ENCODE results near the gene SLC2A9. TPM values are rescaled to one million over a fixed set of nuclear protein-coding genes. Genes with fewer than 3 reads are reported as not detected.

SLC2A9 gene
- total and polyA plus RNA-seq, 2 of the 8 experiments (the other 6 are each of a cell fraction or from before 2014, with no cell fraction given), result 0.20 to 0.26 TPM

DNA sequence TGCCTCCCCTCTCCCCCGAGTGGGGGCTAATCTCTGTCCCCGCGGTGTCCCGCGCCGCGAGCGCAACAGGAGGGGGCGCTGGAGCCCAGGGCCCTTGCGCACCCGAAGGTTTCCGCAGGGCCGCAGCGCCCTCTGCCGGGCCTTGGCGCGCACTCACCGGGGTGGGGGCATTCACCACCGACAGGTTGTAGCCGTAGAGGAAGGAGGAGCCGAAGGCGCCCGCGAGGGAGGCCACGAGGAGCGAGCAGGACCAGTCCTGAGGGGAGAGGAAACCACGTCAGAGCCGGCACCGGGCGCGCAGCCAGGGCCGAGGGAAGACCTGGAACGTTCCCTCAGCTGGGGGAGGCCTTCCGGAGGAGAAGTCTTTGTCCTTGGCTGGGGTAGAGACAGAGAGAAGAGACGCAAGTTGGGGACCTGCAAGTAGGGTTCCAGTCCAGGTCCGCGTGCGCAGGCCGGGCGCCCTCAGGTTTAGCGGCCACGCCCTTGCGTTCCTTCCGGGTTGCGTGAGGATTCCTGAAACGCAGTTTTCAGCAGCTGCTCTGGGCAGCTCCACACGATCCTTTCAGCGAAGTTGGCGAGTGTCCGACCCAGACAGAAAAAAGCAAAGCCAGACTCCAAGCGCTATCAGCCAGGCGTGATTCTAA is 2.4 kb downstream of the SLC2A9 start (continued):
- no peak; the same call in 1 of the 2 replicates for TF ChIP-seq SUZ12 (IDR thresholded peaks at IDR 0.05; ENCODE audit: low read length)
- no peak for TF ChIP-seq RFX5 (IDR thresholded peaks at IDR 0.05; ENCODE audit: borderline replicate concordance, low read depth, low read length)
- TF ChIP-seq SP1 (IDR thresholded peaks at IDR 0.05; ENCODE audit: low read depth, low read length), result no peak
- no peak for TF ChIP-seq KDM5A (IDR thresholded peaks at IDR 0.05; ENCODE audit: low read length)
- TF ChIP-seq SIX5 (IDR thresholded peaks at IDR 0.05; ENCODE audit: low read depth, low read length), result no peak
- no peak for TF ChIP-seq EP300 (IDR thresholded peaks at IDR 0.05; ENCODE audit: borderline replicate concordance in 1 of 2, low read depth in 2 of 2, low read length in 2 of 2)
- TF ChIP-seq JUN (IDR thresholded peaks at IDR 0.05; ENCODE audit: low read depth, low read length), result no peak
- no peak for TF ChIP-seq YY1 (IDR thresholded peaks at IDR 0.05; ENCODE audit: low read depth, low read length)
- no peak for TF ChIP-seq TEAD4 (IDR thresholded peaks at IDR 0.05; ENCODE audit: low read depth, low read length)
- no peak for TF ChIP-seq BCL11A (IDR thresholded peaks at IDR 0.05; ENCODE audit: low read depth in 2 of 2, low read length in 2 of 2)
- TF ChIP-seq SRF (IDR thresholded peaks at IDR 0.05; ENCODE audit: low read depth, low read length), result 0 out of 2 replicates have a peak, but pooled peaks have one; percentile 17
- TF ChIP-seq FOSL1 (IDR thresholded peaks at IDR 0.05; ENCODE audit: insufficient read depth, low read depth, low read length), result no peak
- TF ChIP-seq TBP (IDR thresholded peaks at IDR 0.05; ENCODE audit: low read depth, low read length), result peak; percentile 41; the same call in 1 of the 2 replicates
- peak; percentile 33 for TF ChIP-seq ASH2L (IDR thresholded peaks at IDR 0.05; ENCODE audit: low read length)
- no peak for TF ChIP-seq SAP30 (IDR thresholded peaks at IDR 0.05; ENCODE audit: insufficient read depth, insufficient replicate concordance, low read length)
- TF ChIP-seq EZH2 (IDR thresholded peaks at IDR 0.05; ENCODE audit: low read depth, low read length, severe bottlenecking), result no peak
- 0 out of 4 replicates have a peak, but pooled peaks of 1 of the 2 experiments have one; percentile 47 for TF ChIP-seq HDAC2 (IDR thresholded peaks at IDR 0.05; ENCODE audit: borderline replicate concordance in 1 of 2, low read depth in 2 of 2, low read length in 2 of 2)
